SJCRH30 (cell line): Measurements from ENCODE around the gene ARHGAP18. TPM values are rescaled to one million over a fixed set of nuclear protein-coding genes. Genes with fewer than 3 reads are reported as not detected.
A peak's percentile ranks its signal among the peaks of the same experiment; 100 is the strongest.

Source experiments
- DNase-seq, 2 experiments: peaks; one replicate each; pipeline ENCODE4 v3.0.0-alpha.2; 2015 to 2020
- H3K27ac ChIP-seq: fragments of 250-450 bp; sonication (Bioruptor Pico); 2 replicates; pipeline ENCODE4 v1.5.1; 2020; ENCODE audit warnings: mild to moderate bottlenecking, moderate library complexity
- H3K27me3 ChIP-seq: fragments of 250-450 bp; sonication (Bioruptor Pico); 2 replicates; pipeline ENCODE4 v1.5.1; 2020; ENCODE audit warnings: mild to moderate bottlenecking, moderate library complexity
- H3K36me3 ChIP-seq: fragments of 250-450 bp; sonication (Bioruptor Pico); 2 replicates; pipeline ENCODE4 v1.5.1; 2020; ENCODE audit warnings: mild to moderate bottlenecking, moderate library complexity
- H3K4me1 ChIP-seq: fragments of 250-450 bp; sonication (Bioruptor Pico); 2 replicates; pipeline ENCODE4 v1.5.1; 2020; ENCODE audit warnings: mild to moderate bottlenecking, moderate library complexity
- H3K4me3 ChIP-seq: fragments of 250-450 bp; sonication (Bioruptor Pico); 2 replicates; pipeline ENCODE4 v1.5.1; 2020; ENCODE audit warnings: mild to moderate bottlenecking, moderate library complexity
- H3K9me3 ChIP-seq: fragments of 250-450 bp; sonication (Bioruptor Pico); replicated peaks from 2 replicates; pipeline ENCODE4 v1.5.1; 2020; ENCODE audit warnings: mild to moderate bottlenecking, moderate library complexity
- total RNA-seq: library from RNA; depleted of rRNA; stranded (reverse); fragments of >200 nt; shearing (Covaris generic); gene quantifications from 2 replicates; pipeline ENCODE4 v1.2.3, GENCODE V29; 2014

Gene ARHGAP18
- total RNA-seq, 1 experiment from 2014 or later: 14.6 TPM

- Histone ChIP-seq H3K36me3 (no peaks in the 10 kb centered on the region), H3K27me3 (no peaks in the 10 kb centered on the region), H3K9me3 (no peaks in the 10 kb centered on the region; the same call in 1 of the 2 replicates), H3K4me1 (peaks cover 4% of the 10 kb centered on the region; the same call in 1 of the 2 replicates), H3K4me3 (no peak overlapping the region), H3K27ac (no peak overlapping the region)
- DNase-seq: no peak
Observed at GRCh38 chr6:129659167-129659566, 50.8 kb downstream of the ARHGAP18 start.

DNA sequence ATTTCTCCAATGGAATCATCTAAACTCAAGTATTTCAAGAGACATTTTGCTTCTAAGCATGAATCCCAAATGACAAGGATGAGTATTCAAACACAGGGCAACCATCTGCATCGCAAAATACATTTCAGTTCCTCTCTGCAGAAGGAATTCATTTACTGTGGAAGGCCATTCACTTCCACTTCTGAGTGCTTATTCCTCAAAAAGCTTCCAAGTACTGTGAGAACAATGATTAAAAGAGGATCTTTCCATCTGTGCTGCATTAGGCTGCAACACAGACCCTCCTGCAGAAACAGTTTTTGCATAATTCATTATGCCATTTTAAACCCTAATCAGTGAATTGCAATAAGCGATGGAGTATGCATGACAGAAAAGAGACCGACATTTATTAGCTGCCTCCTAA lies 52.5 kb downstream of the ARHGAP18 start:
- H3K27ac ChIP-seq: no peak overlapping the region
- H3K4me1 ChIP-seq: peaks cover 4% of the 10 kb centered on the region; the same call in 1 of the 2 replicates
- H3K9me3 ChIP-seq: no peaks in the 10 kb centered on the region; the same call in 1 of the 2 replicates
- no peaks in the 10 kb centered on the region for H3K36me3 ChIP-seq
- no peaks in the 10 kb centered on the region for H3K27me3 ChIP-seq
- no peak overlapping the region for H3K4me3 ChIP-seq
- no peak for DNase-seq

DNA sequence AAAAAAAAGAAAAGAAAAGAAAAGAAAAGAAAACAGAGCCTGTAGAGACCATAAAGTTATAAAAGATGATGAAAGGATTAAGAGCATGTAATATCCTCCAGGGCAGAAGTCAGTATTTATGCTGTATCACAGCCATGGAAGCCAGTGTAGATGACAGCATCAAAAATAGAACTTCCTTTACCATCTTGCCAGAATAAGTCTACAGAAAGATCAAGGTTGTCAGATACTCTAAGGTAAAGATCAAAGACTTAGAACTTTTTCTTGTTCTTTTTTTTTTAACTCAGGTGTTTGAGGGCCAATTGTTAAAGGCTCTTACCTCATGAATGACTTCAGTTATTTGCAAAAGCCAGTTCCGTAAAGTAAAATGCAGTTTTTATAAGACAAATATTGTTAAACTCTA lies 54.6 kb downstream of the ARHGAP18 start:
- no peak overlapping the region for H3K4me3 ChIP-seq
- H3K9me3 ChIP-seq: no peaks in the 10 kb centered on the region; the same call in 1 of the 2 replicates
- no peaks in the 10 kb centered on the region for H3K27me3 ChIP-seq
- H3K4me1 ChIP-seq: peaks cover 9% of the 10 kb centered on the region; the same call in 1 of the 2 replicates
- DNase-seq: no peak
- no peaks in the 10 kb centered on the region for H3K36me3 ChIP-seq
- no peak overlapping the region for H3K27ac ChIP-seq

- no peaks in the 10 kb centered on the region; the same call in 1 of the 2 replicates for H3K9me3 ChIP-seq
- H3K4me1 ChIP-seq: peaks cover 9% of the 10 kb centered on the region; the same call in 1 of the 2 replicates
- no peak overlapping the region for H3K4me3 ChIP-seq
- DNase-seq: no peak
- no peak overlapping the region for H3K27ac ChIP-seq
- no peaks in the 10 kb centered on the region for H3K27me3 ChIP-seq
- no peaks in the 10 kb centered on the region for H3K36me3 ChIP-seq
Observed at GRCh38 chr6:129653746-129654145, 56.2 kb downstream of the ARHGAP18 start.

- Histone ChIP-seq H3K9me3 (no peaks in the 10 kb centered on the region; the same call in 1 of the 2 replicates), H3K4me1 (peaks cover 9% of the 10 kb centered on the region; the same call in 1 of the 2 replicates), H3K27ac (no peak overlapping the region), H3K4me3 (no peak overlapping the region), H3K36me3 (no peaks in the 10 kb centered on the region), H3K27me3 (no peaks in the 10 kb centered on the region)
- no peak for DNase-seq
Observed at GRCh38 chr6:129653229-129653628, 56.7 kb downstream of the ARHGAP18 start.

DNA sequence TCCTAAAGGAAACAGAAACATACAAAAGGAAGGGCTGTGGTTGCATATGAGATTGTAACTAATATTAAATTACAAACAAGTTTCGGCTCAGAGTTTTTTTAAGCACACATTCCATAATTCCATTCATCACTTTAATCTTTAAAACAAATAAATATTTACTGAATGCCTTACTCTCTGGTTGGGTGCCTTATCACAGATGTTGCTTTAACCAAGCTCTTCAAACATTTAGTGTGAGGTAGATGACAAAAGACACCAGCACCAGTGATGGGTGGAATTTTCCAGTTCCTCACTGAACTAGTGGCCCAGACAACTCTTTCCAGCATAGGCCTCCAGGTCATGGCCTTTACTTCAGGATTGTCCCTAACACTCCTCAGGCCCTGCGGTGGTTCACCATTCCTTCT lies 58.7 kb downstream of the ARHGAP18 start:
- Histone ChIP-seq H3K4me1 (peaks cover 9% of the 10 kb centered on the region; the same call in 1 of the 2 replicates), H3K27ac (no peak overlapping the region), H3K4me3 (no peak overlapping the region), H3K27me3 (no peaks in the 10 kb centered on the region), H3K9me3 (no peaks in the 10 kb centered on the region), H3K36me3 (no peaks in the 10 kb centered on the region)
- DNase-seq: no peak

GRCh38 chr6:129648819-129649491 lies 61.0 kb downstream of the ARHGAP18 start:
- no peaks in the 10 kb centered on the region; the same call in 1 of the 2 replicates for H3K9me3 ChIP-seq
- DNase-seq: no peak
- no peak overlapping the region for H3K4me3 ChIP-seq
- no peak overlapping the region for H3K27ac ChIP-seq
- no peaks in the 10 kb centered on the region for H3K36me3 ChIP-seq
- no peaks in the 10 kb centered on the region for H3K27me3 ChIP-seq
- peaks cover 18% of the 10 kb centered on the region for H3K4me1 ChIP-seq

DNA sequence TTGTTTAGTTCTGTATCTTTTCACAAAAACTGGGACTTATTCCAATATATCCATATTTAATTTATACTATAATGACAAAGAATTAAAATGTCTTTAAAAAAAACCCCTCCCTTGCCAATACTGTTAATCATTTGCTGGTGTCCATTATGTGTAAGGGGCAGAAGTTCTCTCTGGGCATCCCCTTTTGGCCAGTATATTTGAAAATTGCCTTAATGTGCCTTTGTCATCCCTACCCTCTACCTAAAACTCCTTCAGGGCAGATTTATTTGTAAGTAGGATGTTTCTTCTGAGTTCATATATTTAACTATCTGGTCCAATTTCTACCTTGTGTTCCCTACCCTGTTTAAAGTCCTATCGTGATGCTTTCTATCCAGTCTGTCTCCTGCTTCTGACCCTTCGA lies 62.9 kb downstream of the ARHGAP18 start:
- DNase-seq: no peak

DNA sequence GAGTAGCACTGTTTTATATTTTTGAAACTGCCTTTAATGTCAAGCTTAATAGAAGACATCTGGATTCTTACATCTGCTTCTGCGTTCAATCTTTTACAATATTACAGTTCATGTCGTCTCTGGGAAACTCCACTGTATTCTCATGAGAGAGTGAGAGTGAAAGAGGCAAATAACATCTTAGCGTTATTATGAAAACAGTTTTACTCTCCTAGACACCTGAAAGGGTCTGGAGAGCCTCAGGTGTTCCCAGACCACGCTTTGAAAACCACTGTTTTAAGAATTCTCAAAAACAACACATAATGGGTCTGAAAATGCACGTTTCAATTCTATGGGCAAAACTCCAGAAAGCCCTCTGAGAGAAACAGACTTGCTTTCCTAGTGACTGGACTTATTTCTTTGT lies 63.3 kb downstream of the ARHGAP18 start:
- Histone ChIP-seq H3K27ac (no peak overlapping the region), H3K36me3 (no peaks in the 10 kb centered on the region), H3K4me1 (peaks cover 22% of the 10 kb centered on the region), H3K9me3 (no peaks in the 10 kb centered on the region; the same call in 1 of the 2 replicates), H3K27me3 (no peaks in the 10 kb centered on the region), H3K4me3 (no peak overlapping the region)
- DNase-seq: no peak

More for the DNA sequence above, 62.9 kb downstream of the ARHGAP18 start:
- H3K4me1 ChIP-seq: peaks cover 22% of the 10 kb centered on the region
- H3K36me3 ChIP-seq: no peaks in the 10 kb centered on the region
- H3K27ac ChIP-seq: no peak overlapping the region
- no peaks in the 10 kb centered on the region for H3K27me3 ChIP-seq
- no peaks in the 10 kb centered on the region; the same call in 1 of the 2 replicates for H3K9me3 ChIP-seq
- no peak overlapping the region for H3K4me3 ChIP-seq

GRCh38 chr6:129645830-129646579 lies 64.0 kb downstream of the ARHGAP18 start:
- Histone ChIP-seq H3K27ac (no peak overlapping the region), H3K4me3 (no peak overlapping the region), H3K36me3 (no peaks in the 10 kb centered on the region), H3K27me3 (no peaks in the 10 kb centered on the region), H3K9me3 (no peaks in the 10 kb centered on the region; the same call in 1 of the 2 replicates), H3K4me1 (peaks cover 17% of the 10 kb centered on the region)
- no peak for DNase-seq

DNA sequence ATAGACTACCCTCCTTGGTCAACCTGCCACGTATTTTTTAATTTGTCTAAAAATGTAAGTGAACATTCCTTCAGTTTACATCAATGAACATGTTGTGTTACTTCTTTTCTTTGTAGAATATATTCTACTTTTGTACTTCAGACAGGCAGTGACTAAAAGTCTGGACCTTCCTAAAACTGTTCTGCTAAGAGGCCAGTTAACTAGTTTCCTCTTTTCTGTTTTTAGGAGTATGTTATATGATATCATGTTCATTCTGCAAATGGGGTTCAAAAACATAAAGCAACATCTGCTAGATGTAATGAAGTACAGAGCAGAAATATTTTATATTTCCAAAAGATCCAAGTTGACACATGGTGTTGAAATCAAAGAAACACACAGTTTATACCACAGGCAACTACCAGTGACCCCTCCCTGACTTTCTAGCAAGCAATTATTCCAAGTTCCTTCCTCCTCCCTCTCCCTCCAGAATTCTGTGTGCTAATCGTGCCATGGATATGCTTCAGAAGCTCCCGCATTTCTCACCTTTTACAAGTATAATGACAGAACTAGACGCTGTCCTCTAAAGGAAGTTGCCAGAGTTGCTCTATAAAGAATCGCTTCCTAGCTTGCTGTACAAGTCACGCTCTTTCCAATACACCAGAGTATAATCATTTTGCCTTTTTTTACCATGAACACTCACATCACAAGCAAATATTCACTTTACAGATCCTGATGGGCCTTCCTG lies 64.7 kb downstream of the ARHGAP18 start:
- Histone ChIP-seq H3K9me3 (no peaks in the 10 kb centered on the region; the same call in 1 of the 2 replicates), H3K4me3 (no peak overlapping the region), H3K36me3 (peaks cover 3% of the 10 kb centered on the region), H3K27me3 (no peaks in the 10 kb centered on the region), H3K27ac (peak overlapping the region; percentile 12; the same call in 1 of the 2 replicates), H3K4me1 (peaks cover 17% of the 10 kb centered on the region)
- DNase-seq: no peak

DNA sequence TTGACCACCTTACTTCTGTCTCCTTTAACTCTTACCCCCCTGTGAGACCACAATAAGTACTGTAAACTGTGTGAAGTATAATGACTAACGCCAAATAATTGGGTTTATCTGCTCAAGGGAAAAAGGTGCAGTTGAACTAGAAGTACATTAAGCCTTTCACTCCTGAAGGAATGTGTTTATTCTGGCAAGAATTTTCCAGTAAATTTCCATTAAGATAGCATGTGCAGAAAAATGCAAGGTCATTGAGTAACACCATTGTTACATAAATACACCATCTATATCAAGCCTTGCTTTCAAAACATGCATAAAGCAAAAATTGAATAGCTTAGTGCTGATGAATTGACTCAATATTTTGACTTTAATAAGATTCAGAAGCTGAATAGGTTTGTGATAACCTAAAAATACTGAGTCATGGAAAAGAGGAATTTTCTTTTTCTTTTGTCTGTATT lies 65.4 kb downstream of the ARHGAP18 start:
- H3K27me3 ChIP-seq: no peaks in the 10 kb centered on the region
- DNase-seq: no peak

DNA sequence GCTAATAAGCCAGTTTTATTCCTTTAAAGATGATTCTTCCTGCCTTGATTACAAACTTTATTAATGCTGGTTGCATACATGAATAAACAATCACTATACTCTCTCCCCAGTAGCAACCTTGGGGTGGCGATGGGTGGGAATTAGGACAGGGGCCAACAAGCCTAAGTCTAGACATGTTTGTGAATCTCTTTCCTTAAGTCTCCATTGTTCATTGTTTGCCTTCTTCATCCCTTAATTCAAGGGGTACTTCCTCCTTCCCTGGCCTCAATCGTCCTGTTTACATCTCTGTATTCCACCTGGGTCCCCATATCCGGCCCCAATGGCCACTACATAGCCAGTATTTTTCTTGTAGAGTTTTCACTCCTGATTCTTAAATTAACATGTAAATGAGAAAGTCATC lies 66.0 kb downstream of the ARHGAP18 start:
- DNase-seq: no peak
- Histone ChIP-seq H3K27ac (peak overlapping the region; percentile 12; the same call in 1 of the 2 replicates), H3K4me1 (peaks cover 17% of the 10 kb centered on the region), H3K4me3 (no peak overlapping the region), H3K9me3 (no peaks in the 10 kb centered on the region; the same call in 1 of the 2 replicates), H3K36me3 (peaks cover 8% of the 10 kb centered on the region), H3K27me3 (no peaks in the 10 kb centered on the region)

More for the DNA sequence above, 65.4 kb downstream of the ARHGAP18 start:
- Histone ChIP-seq H3K4me3 (no peak overlapping the region), H3K4me1 (peaks cover 17% of the 10 kb centered on the region), H3K36me3 (peaks cover 5% of the 10 kb centered on the region), H3K9me3 (no peaks in the 10 kb centered on the region; the same call in 1 of the 2 replicates), H3K27ac (peak overlapping the region; percentile 12; the same call in 1 of the 2 replicates)

DNA sequence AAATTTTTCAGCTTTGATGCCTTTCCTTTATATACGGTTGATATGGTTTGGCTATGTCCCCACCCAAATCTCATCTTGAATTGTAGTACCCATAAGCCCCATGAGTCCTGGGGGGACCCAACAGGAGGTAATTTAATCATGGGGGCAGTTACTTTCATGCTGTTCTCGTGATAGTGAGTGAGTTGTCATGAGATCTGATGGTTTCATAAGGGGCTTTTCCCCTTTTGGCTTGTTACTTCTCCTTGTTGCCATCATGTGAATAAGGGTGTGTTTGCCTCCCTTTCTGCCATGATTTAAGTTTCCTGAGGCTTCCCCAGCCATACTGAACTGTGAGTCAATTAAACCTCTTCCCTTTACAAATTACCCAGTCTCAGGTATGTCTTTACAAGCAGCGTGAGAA lies 66.8 kb downstream of the ARHGAP18 start:
- Histone ChIP-seq H3K9me3 (no peaks in the 10 kb centered on the region; the same call in 1 of the 2 replicates), H3K27ac (no peak overlapping the region), H3K4me1 (peaks cover 17% of the 10 kb centered on the region)

More for the DNA sequence above, 66.8 kb downstream of the ARHGAP18 start:
- H3K27me3 ChIP-seq: no peaks in the 10 kb centered on the region
- H3K36me3 ChIP-seq: peaks cover 8% of the 10 kb centered on the region
- no peak for DNase-seq
- H3K4me3 ChIP-seq: no peak overlapping the region
